Stimulated activated CD4-positive, alpha-beta T cell treated with anti-CD3 and anti-CD28 coated beads, Interleukin-1b, Interleukin-23, amount 100 ng/mL, for 1 hour (primary cell): Measurements from ENCODE around the gene MAST4.

Experiments
- DNase-seq, 2 donors: peaks; one replicate each; pipeline ENCODE4 v3.0.0-alpha.2; 2020; ENCODE audit warnings: low read depth in 2 of 2

The MAST4 gene

GRCh38 chr5:66958980-66959641 lies 362.9 kb downstream of the MAST4 start:
- no peak for DNase-seq

- no peak for DNase-seq
Observed at GRCh38 chr5:66959653-66960052, 363.5 kb downstream of the MAST4 start.

GRCh38 chr5:66960369-66961137 lies 364.4 kb downstream of the MAST4 start:
- DNase-seq = no peak

GRCh38 chr5:66963559-66963971 lies 367.4 kb downstream of the MAST4 start:
- DNase-seq = no peak

GRCh38 chr5:66966439-66966838 lies 370.2 kb downstream of the MAST4 start:
- DNase-seq = no peak

- no peak for DNase-seq
Observed at GRCh38 chr5:66967102-66967501, 370.9 kb downstream of the MAST4 start.

- no peak for DNase-seq
Observed at GRCh38 chr5:66967826-66968262, 371.7 kb downstream of the MAST4 start.

- no peak for DNase-seq
Observed at GRCh38 chr5:66969484-66969883, 373.3 kb downstream of the MAST4 start.

DNA sequence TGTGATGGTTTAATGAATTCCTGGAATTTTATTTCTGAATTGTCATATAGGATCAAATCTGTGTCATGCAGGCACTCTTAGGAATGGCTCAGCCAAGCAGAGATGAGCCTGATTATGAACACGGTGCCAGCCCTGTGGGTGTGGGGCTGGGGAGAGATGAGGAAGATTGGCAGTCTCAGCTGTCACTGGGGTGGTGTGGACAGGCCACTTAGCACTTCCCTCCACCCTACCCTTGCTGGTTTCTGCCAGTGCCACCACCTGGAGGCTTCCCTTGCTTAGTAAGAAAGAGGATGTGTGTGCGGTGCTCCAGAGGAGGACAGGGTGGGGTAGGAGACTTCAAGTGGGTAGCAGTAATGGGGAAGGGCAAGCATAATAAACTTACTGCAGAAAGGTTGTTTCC lies 373.8 kb downstream of the MAST4 start:
- DNase-seq = no peak

- DNase-seq = no peak
Observed at GRCh38 chr5:66972004-66972403, 375.8 kb downstream of the MAST4 start.

- no peak for DNase-seq
Observed at GRCh38 chr5:66974256-66974655, 378.1 kb downstream of the MAST4 start.

DNA sequence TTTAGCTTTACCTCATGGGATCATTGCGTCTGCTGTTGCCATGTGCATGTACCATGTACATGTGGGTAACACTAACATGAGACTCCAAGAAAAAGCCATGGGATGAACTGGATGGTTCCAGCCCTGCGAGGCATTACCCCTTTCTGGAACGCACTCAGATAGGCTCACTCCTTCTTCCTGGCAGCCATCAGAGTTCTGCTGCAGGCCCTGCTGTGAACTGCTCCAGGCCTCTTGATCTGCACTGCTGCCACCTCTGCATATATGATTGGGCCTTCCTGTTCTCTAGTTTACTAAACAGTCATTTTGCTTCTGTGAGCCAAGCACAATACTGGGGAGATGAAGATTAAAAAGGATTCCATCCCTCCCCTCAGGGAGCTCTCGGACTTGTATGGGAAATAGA lies 379.9 kb downstream of the MAST4 start:
- DNase-seq = no peak

- no peak for DNase-seq
Observed at GRCh38 chr5:66979738-66980137, 383.5 kb downstream of the MAST4 start.

GRCh38 chr5:66981266-66982055 lies 385.3 kb downstream of the MAST4 start:
- no peak for DNase-seq

- DNase-seq = no peak
Observed at GRCh38 chr5:66982056-66982387, 385.8 kb downstream of the MAST4 start.

DNA sequence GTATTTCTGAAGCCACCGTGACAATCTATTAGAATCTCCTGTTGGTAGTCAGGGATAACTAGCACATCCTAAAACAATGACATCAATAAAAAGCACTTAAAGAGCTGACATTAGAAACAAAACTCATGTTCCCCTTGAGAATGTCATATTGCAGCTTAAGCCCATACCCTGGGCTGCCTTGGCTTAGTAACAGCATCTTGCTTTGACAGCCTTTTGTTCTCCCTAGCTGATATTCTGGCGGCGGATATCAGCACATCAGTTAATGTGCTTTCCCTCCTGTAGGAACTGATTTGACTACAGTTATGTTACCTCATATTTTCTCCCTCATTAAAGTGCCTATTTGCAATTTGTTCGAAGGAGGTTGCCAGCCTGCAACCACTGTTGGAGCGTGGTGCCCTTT lies 386.3 kb downstream of the MAST4 start:
- no peak for DNase-seq

- DNase-seq = no peak
Observed at GRCh38 chr5:66985417-66985816, 389.2 kb downstream of the MAST4 start.

- no peak for DNase-seq
Observed at GRCh38 chr5:66986009-66986408, 389.8 kb downstream of the MAST4 start.

GRCh38 chr5:66986534-66986933 lies 390.3 kb downstream of the MAST4 start:
- no peak for DNase-seq

DNA sequence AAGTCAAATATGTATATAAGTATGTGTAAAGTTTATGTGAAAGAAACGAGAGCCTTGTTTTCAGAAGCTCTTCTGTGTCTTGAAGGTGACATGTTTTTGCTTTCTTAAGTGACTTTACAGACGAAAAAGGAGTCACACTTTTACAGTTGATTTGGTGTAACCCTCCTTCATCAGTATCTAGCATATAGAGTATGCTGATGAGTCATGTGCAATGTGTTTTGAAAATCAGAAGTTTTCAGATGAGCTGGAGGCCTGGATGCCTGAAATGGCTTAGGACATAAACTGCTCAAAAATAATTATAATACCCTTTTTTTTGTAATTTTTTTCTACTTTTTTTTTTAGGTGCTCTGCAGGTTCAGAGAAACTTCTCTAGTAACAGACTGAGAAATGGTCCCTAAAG lies 390.9 kb downstream of the MAST4 start:
- no peak for DNase-seq

- no peak for DNase-seq
Observed at GRCh38 chr5:66987540-66987939, 391.3 kb downstream of the MAST4 start.

GRCh38 chr5:66987949-66988838 lies 392.0 kb downstream of the MAST4 start:
- no peak for DNase-seq
